HG02973 (cell line): ENCODE measurements around the gene CPSF4L.

Source experiments
- ATAC-seq: cut with Tn5 transposase; IDR thresholded peaks from one replicate; pipeline ENCODE4 v1.9.1; 2021; ENCODE audit warnings: moderate library complexity; ENCODE audit not compliant: unreplicated experiment

CPSF4L gene

DNA sequence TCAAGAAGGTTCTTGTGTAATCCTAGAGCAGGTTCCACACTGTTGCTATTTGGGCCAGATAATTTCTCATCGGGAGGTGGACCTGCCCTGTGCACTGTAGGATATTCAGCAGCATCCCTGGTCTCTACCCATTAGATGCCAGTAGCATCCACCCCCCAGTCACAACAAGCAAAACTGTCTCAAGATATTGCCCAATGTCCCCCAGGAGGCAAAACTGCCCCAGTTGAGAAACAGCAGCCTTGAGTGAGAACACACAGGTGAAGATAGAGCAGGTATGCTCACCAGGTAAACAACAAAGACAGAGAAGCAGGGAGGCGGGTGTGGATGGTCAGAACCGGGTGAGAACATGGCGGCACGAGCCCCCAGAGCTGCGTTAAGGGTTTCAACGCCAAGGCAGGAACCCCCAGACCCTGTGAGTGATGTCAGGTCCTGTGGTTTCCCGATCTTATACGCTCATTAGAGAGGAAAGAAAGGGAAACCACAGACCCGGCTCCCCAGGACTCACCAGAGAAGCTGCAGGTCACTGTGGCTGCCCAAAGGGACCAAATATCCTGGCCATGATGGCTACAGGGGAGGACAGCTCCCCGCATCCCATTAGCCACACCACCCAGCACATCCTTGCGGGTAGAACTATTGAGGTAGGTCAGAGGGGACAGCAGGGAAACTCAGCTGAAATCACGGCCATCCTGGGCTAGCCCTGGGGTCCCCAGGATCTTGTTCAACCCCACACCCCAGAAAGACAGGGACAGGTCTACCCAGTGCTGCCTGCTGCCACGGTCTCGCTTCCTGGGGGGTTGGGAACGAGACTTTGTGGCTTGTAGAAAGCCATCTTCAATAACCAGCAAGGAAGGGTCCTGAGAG lies 28.9 kb upstream of the CPSF4L start:
- peak; percentile 26 for ATAC-seq

DNA sequence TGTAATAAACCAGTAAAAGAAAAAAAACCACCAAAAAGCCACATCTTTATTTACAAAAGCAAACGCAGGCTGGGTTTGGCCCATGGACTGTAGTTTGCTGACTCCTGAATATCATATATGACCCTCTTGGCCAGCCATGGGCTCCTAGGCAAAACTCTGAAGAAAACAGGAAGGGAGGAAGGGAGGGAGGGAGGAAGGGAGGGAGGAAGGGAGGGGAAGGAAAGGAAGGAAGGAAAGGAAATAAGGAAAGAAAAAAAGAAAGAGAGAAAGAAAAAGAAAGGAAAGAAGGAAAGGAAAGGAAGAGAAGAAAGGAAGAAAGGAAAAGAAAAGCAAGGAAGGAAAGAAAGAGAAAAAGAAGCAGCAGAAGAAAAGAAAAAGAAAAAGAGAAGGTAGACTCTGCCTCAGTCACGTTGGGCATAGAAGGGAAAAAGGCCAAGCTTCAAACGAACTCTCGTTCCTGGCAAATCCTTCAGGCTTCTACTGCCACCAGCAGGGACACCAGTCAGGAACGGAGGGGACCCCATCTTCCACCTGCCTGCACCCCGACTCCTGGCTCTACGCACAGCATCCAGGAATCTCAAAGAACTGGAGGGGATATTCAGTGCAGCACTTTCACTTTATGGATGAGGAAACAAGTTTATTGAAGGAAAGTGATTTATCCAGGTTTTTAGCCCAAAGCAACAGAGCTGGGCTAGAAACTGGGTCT lies 28.0 kb upstream of the CPSF4L start:
- ATAC-seq = no peak

DNA sequence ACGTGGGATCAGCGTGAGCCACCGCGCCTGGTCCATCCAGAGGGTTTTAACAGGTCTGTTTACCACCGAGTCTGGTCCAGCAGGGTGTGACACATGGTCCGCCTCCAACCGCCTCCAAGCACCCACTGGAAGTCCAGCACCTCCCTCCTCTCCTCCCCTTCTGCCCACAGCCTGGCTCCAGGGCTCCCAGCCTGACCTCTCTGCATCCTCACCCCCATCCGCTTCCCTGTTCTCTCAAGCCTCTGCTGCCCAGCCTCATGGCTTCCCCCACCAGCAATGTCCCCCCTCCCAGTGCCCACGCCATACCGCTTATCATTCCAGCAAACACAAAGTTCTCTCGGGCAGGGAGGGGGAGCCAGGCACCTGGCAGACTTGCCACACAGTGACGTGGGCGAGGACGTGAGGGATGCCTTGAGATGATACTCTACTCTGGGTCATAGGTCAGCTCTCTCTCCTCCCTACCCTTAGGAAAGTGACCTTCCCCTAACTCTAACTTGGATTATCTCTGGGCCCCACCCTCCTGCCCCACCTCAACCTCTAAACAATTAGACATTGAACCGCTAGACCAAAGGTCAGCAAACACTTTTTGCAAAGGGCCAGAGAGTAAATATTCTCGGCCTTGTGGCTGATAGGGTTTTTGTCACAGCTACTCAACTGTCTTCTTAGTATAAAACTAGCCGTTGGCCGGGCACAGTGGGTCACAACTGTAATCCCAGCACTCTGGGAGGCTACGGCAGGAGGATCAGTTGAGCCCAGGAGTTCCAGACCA lies 27.0 kb upstream of the CPSF4L start:
- no peak for ATAC-seq

DNA sequence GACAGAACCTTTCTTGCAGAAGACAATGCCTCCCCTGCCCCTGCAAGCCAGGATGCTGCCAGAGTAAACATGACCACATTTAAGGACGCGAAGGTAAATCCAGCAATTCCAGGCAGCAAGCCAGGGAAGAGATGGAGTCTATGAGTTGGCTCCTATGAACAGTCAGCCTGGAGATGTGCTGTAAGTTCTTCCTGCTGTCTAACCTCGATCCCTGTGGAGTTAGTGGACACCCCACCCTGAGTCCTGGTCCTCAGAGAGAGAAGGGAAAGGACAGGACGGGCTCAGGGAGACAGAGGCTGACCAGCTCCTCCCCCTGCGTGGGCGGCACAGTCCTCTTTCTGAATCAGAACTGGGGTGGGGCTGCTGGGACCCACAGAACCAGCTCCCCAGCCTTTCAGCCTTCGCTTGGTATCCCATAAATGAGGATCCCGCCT lies 25.2 kb upstream of the CPSF4L start:
- no peak for ATAC-seq

DNA sequence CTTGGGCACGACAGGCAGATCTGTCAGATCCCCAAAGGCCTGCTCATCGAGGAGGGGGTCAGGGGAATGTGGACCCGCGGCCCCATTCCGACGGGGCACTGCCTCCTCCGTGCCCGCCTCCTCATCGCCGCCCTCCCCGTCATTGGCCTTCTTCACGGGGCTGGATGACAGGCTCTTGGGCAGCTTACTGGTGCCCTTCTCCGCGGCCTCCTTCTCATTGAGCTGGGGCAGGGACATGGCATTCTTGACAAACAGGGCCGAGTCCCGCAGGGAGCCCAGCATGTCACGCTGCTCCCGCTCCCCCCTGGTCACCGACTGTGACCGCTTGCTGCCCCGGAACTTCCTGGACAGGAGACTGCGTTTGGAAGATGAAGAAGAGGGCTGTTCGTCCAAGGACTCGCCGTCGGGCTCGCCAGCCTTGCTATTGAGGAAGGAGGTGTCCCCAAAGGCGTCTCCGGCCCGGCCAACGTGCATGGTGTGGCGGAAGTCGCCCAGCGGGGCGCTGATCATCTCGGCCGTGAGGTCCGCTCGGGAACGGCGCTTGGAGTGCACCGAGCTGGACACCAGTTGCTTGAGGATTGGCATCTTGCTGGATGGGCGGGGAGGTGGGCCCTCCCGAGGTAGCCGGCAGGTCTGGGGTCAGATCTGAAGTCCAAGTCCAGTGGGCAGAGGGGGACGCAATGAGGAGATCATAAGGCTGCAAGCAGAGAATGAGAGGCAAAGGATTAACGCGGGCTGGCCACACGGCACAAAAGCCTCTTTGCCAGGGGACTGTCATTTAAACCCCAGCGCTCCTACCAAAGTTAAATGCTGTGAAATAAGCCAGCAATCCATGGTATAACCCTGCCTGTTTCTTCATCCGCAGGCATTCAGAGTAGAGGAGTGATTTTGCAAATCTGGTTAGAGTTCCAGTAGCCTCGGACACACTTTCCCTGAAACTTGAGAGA lies 24.5 kb upstream of the CPSF4L start:
- no peak for ATAC-seq

DNA sequence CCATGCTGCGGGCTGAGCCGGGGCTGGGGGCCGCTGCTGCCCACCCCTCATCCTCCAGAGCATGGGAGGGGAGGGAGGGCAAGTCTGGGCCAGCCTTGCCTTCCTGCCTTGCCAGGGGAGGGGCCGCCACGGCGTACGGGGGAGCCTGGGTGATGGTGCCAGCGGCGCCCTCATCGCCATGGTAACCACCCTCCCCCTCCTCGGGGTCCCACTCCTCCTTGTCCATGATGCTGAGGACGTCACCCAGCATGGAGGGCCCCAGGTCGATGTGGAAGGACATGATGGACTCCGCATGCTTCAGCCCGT lies 23.9 kb upstream of the CPSF4L start:
- ATAC-seq = no peak

DNA sequence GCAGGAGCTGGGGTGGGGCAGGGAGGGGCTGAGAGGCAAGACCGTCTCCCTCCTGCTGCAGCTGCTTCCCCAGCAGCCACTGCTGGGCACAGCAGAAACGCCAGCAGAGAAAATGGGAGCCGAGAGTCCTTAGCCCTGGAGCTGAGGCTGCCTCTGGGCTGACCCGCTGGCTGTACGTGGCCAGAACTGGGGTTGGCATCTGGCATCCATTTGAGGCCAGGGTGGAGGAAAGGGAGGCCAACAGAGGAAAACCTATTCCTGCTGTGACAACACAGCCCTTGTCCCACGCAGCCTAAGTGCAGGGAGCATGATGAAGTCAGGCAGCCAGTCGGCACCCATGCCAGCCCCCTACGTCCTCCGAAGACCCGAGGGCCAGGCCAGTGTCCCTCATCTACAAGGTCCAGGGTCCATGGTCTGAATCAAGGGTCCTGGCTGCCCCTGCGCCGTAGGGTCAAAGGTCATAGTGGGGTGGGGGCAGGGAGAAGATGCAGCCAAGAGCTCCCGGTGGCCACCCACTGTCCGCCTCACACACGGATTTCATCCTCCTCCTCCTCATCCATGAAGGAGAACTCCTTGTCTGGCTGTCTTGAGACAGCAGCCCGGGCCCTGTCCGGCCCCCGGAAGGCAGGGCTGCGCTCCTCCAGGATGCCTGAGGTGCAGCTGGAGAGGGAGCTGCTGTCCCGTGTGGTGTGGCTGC lies 23.4 kb upstream of the CPSF4L start:
- no peak for ATAC-seq

DNA sequence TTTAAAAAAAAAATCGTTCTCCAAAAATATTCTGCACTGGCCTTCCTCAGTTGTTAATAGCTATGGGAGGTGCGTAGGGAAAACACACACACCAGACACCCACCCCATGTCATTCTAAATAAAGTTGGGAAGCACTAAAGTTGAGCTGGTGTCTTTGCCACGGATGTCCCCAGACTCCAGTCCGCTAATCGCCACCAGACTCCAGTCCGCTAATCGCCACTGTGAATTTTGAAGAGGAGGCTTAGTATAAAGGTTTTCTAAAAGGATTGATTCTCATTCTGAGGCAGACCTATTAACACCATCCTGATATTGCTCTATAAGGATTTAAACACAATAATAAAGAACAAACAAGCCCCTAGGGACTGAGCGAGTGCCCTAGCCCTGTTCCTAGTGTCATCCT lies 22.7 kb upstream of the CPSF4L start:
- ATAC-seq = no peak

DNA sequence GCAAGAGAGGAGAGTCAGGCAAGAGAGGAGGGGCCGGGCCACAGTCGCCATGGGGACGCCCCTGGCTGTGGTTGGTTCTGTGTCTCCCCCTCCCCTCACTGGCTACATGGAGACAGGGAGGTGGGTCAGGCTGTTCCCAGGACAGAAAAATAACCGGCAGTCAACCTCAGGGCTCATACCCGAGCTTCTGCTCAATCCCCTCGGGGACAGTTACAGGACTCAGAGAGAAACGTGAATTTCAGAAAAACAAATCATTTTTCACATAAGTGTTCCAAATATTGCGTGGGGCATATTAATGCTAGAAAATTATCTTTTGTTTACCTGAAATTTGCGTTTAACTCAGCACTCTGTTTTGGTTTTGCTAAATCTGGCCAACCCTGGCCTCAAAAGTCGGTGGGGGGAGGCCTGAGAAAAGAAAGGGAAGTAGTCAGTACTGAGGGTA lies 22.2 kb upstream of the CPSF4L start:
- ATAC-seq = no peak

DNA sequence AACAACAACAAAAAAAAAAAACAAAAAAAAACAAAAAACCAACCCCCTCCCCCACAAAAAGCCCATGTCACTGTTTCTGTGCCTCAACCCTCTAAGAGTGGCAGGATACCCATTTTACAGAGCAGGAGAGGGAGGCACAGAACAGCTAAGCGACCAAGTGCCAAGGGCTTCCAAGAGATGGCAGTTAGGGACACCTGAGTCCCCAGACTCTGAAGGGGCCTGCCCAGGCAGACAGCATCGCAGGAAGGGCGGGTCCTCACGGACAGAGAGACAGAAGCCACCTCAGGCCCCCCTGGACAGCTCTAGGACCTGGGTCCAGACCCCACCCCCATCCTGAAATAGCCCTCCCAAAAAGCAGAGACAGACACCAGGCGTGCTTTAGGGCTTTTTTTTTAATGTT lies 21.6 kb upstream of the CPSF4L start:
- ATAC-seq = no peak

DNA sequence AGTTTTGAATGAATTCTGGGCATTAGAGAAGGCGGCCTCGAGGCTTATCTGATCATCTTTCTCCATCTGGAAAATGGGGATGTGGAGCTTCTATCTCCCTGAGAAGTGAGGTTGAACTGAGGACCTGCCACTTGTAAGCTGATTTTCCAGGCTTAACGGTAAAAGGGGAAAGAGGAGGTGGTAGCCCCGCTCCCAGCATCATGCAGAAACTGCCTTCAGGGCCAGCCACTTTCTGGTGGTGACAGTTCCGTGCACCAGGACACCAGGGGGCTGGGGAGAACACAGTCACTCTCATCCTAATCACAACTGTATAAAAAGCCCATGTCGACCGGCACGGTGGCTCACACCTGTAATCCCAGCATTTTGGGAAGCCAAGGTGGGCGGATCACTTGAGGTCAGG lies 20.9 kb upstream of the CPSF4L start:
- ATAC-seq = no peak

DNA sequence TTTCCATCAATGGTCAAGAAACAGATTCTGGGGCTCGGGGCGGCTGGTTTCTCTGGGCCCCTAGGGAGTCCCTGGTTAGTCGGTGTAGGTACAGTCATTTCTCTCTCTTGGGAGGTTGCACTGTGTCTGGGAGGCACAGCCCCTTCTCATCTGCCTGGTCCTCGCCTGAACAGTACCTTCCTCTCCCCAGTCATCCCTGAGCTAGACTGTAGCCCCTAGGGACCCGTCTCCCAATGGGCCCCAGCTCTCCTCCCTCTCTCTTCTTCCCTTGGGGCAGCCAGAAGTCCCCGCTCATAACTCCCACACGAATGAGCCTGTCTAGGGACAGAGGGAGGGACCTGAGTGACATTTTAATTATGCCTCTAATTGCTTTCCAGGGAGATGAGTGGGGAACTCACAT lies 20.2 kb upstream of the CPSF4L start:
- peak; percentile 93 for ATAC-seq

DNA sequence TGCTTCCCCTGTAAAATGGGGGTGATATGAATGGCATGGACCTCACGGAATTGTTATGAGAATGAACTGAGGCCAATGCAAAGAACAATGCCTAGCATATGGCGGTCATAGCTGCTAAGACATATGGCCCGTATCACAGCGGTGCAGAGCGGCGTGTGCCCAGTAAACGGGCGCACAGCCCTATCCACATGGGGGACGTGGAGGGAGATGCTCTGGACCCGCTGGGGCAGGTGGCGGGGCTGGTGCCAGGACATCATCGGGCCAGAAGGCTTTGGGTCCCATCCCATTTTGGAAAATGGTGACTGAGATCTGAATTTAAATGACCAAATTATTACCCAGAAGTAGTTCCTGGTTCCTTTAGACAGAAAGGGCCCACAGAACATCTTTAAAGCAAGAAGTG lies 18.5 kb upstream of the CPSF4L start:
- ATAC-seq = no peak

DNA sequence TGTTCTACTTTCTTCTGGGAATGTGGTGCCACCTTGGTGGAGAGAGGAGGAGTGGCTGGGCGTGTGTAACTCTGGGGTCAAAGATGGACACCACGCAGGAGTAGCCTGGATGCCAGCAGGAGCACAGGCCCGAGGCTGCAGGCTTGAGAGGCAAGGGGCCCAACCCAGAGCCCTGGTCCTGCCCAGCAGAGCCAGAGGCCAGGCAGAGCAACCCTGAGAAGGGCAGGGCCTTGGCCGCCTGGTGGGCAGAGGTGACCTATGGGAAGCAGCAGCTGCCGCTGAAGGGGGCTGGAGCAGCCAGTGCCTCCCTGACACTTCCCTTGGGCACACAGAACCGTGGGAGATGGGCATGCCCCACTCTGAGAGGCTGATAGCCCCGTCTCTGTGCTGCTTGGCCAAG lies 18.0 kb upstream of the CPSF4L start:
- no peak for ATAC-seq

DNA sequence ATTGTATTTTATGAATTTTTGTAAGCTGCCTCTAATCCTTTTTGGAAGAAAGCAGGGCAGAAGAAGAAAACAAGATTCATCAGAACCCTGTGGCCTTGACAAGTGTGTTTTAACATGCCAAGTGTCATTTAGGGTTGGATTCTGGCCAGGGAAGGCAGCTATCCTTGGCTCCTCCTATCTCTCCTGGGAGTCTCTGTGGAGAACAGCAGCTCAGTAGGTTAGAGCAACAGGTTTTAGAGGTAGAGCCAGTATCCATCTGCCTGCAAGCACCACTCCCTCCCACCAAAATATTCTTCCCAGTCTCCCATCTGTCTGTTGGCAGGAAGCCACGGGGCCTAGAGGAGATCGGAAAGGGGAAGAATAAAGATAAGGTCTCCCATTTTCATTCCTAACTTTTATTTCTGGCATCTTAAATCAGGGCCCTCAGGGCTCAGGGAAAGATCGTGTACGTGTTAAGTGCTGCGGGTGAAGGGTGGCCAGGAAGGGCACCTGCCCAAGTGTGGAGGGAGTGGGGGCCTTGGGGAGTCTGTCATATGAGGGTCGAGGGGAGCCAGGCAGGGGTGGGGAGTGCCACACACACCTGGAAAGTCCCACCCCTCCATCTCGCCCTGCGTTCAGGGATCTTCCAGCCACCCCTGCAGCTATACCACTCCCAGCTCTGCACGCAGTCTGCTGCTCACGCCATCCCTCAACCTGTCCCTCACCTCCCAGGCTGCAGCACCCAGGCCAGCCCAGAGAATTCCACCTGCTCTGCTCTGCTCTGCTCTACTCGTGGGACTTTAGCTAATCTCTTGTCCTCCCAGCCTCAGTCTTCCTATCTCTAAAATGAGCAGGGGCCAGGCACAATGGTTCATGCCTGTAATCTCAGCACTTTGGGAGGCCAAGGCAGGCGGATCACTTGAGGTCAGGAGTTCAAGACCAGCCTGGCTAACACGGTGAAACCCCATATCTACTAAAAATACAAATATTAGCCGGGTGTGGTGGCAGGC lies 17.1 kb upstream of the CPSF4L start:
- ATAC-seq = no peak

DNA sequence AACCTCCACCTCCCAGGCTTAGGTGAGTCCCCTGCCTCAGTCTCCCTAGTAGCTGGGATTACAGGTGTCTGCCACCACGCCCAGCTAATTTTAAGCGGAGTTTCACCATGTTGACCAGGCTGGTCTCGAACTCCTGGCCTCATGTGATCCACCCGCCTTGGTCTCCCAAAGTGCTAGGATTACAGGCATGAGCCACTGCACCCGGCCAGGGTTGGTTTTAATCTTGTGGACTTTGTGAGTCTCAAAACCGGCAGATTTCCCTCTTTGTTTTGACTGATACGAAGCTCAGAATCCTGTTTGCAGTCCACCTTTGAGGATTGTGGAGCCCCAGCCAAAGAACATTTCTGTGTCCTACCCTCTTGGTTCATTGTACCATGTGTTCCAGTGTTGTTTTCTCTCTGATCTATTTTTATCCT lies 16.4 kb upstream of the CPSF4L start:
- ATAC-seq = no peak

DNA sequence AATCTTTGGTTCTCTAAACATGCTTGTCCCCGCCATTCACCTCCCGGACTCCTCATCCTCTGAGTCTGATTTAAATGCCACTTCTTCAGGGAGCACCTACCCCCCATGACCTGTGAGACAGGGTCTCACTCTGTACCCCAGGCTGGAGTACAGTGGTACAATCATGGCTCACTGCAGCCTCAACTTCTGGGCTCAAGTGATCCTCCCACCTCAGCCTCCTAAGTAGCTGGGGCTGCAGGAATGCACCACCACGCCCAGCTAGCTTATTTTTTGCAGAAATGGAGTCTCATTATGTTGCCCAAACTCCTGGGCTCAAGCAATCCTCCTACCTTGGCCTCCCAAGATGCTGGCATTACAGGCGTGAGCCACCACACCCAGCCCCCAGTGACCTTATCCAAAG lies 12.8 kb upstream of the CPSF4L start:
- no peak for ATAC-seq

DNA sequence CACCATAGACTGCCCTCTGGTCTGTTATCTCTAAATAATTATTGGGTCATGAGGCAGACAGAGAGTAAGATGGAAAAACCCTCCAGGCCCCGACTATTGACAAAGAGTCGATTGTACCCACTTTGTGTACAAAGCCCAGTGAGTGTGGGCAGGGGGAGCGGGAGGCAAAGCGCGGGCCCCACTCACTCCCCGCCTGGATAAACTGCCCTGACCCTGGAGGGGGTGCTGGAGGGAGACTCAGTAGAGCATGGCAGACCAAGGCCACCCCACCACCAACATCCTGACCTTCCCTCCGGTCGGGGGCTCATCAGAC lies 11.2 kb upstream of the CPSF4L start:
- ATAC-seq = no peak

DNA sequence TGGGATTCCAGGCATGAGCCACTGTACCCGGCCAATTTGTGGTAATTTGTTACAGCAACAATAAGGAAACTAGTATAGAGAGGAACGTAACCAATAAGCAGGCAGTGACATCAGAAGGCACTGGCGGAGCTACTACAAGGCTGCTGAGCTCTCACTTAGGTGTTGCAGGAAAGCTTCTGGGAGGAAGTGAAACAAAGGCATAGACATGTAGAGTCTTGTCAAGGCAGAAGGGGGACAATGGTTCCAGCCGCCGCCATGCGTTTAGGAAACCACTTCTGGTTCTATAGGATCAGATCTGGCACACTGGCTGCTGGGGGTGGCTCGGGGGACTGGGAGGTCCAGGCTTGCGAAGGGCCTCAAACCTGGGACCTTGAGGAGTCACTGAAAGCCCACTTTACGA lies 9.4 kb upstream of the CPSF4L start:
- ATAC-seq = peak; percentile 93
